ENCODE data around the gene RTL9.
"Not testable (repeated sequence)": the region's sequence is repeated elsewhere in the genome, so short reads cannot be mapped to it uniquely, and the experiment has no call there.

Gene RTL9

DNA sequence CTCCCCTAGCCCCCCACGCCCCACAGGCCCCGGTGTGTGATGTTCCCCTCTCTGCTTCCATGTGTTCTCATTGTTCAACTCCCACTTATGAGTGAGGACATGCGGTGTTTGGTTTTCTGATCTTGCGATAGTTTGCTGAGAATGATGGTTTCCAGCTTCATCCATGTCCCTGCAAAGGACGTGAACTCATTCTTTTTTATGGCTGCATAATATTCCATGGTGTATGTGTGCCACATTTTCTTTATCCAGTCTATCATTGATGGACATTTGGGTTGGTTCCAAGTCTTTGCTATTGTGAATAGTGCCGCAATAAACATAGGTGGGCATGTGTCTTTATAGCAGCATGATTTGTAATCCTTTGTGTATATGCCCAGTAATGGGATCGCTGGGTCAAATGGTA lies 47.6 kb downstream of the RTL9 start:
- DNase-seq (ENCODE audit: low spot score) = not testable (repeated sequence)

DNA sequence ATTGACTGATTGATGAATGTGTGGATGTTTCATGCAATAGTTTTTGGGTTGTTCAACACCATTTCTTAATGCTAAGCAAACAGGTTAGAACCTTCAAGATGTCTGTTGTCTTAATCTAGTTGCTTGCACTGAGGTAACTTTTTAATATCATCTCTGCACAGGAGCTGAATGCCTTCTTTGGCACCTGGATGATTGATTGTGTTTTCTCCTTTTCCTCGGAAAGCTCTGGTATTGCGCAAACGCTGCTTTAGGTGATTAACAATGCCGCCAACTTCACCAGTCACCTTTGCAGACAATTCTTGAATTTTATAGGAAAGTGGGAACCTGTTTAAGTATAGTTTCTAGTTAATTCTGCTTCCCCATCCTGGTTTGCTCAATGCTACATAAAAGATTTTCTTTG lies 48.2 kb downstream of the RTL9 start:
- DNase-seq (ENCODE audit: low spot score) = no peak

DNA sequence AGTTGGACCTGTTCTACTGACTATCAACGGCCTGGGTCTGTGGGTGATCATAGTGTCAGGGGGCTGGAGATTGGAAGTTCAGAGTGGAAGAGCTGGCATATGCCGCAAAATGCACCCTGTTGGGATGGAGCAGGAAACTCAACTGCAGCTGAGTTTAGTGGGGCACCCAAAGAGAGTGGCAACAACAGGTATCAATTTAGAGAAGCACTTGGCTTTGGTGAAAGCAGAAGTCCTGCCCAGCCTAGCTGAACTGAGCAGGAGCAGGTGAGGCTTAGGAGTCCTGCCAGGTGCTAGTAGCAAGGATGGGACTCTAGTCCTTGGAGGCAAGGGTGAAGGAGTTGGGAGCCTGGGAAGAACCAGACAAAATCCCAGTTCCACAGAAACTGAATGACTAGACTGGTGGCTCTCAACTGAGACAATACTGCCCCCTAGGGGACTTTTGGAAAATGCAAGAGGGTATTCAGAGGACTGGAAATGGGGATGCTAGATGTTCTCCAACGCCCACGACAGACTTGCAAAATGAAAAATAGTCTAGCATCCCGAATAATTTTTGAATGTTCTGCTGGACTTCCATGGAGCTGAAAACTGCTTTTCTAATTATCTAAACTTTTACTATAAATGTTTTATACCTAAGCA lies 49.4 kb downstream of the RTL9 start:
- peak; percentile 68 for DNase-seq (ENCODE audit: low spot score)
